Kidney glomerular epithelial cell (primary cell): ENCODE results near the gene TMEM35B.
"Not testable (repeated sequence)": the region's sequence is repeated elsewhere in the genome, so short reads cannot be mapped to it uniquely, and the experiment has no call there.

Experiments
- DNase-seq: peaks from one replicate; lab custom pipeline; 2025; lab: John Stamatoyannopoulos, UW

TMEM35B gene

GRCh38 chr1:34976384-34977209, 8.6 kb downstream of the TMEM35B start:
- no peak for DNase-seq

GRCh38 chr1:34975771-34976170, 9.4 kb downstream of the TMEM35B start:
- no peak for DNase-seq

- no peak for DNase-seq
Measured at GRCh38 chr1:34975338-34975737, 9.8 kb downstream of the TMEM35B start.

GRCh38 chr1:34974626-34975025, 10.5 kb downstream of the TMEM35B start:
- DNase-seq = no peak

GRCh38 chr1:34973326-34973725, 11.8 kb downstream of the TMEM35B start:
- DNase-seq = no peak

GRCh38 chr1:34970829-34971228, 14.3 kb downstream of the TMEM35B start:
- no peak for DNase-seq

GRCh38 chr1:34970220-34970735, 14.9 kb downstream of the TMEM35B start:
- DNase-seq = no peak

GRCh38 chr1:34968297-34968696, 16.9 kb downstream of the TMEM35B start:
- DNase-seq = not testable (repeated sequence)

- not testable (repeated sequence) for DNase-seq
Measured at GRCh38 chr1:34967672-34968071, 17.5 kb downstream of the TMEM35B start.

GRCh38 chr1:34965597-34965996, 19.6 kb downstream of the TMEM35B start:
- no peak for DNase-seq

GRCh38 chr1:34950428-34950827, 34.7 kb downstream of the TMEM35B start:
- DNase-seq = no peak

- DNase-seq = not testable (repeated sequence)
Measured at GRCh38 chr1:34948739-34949138, 36.4 kb downstream of the TMEM35B start.

- DNase-seq = not testable (repeated sequence)
Measured at GRCh38 chr1:34947641-34948314, 37.4 kb downstream of the TMEM35B start.

GRCh38 chr1:34946211-34946610, 38.9 kb downstream of the TMEM35B start:
- no peak for DNase-seq

- not testable (repeated sequence) for DNase-seq
Measured at GRCh38 chr1:34941798-34942197, 43.3 kb downstream of the TMEM35B start.
